GM18520 (cell line): ENCODE results near the gene SLC20A1.
"Not testable (repeated sequence)": the region's sequence is repeated elsewhere in the genome, so short reads cannot be mapped to it uniquely, and the experiment has no call there.

Source experiments
- ATAC-seq: cut with Tn5 transposase; IDR thresholded peaks from one replicate; pipeline ENCODE4 v1.9.1; 2021; ENCODE audit not compliant: unreplicated experiment

The SLC20A1 gene

GRCh38 chr2:112706947-112707346 is 61.2 kb downstream of the SLC20A1 start:
- ATAC-seq = not testable (repeated sequence)

GRCh38 chr2:112708968-112709367 is 63.2 kb downstream of the SLC20A1 start:
- no peak for ATAC-seq

GRCh38 chr2:112709703-112710102 is 64.0 kb downstream of the SLC20A1 start:
- ATAC-seq = no peak

GRCh38 chr2:112710956-112711750 is 65.4 kb downstream of the SLC20A1 start:
- no peak for ATAC-seq

GRCh38 chr2:112712465-112712864 is 66.7 kb downstream of the SLC20A1 start:
- ATAC-seq = no peak

- no peak for ATAC-seq
These were observed 67.3 kb downstream of the SLC20A1 start for GRCh38 chr2:112712903-112713584.
